ENCODE results near the gene TULP1.
"Not testable (repeated sequence)": the region's sequence is repeated elsewhere in the genome, so short reads cannot be mapped to it uniquely, and the experiment has no call there.

TULP1 gene

GRCh38 chr6:35539223-35539622, 26.5 kb upstream of the TULP1 start:
- H3K4me3 ChIP-seq (ENCODE audit: control insufficient read depth, low read depth, low read length): no peak overlapping the region
- TF ChIP-seq, protein P1, sequence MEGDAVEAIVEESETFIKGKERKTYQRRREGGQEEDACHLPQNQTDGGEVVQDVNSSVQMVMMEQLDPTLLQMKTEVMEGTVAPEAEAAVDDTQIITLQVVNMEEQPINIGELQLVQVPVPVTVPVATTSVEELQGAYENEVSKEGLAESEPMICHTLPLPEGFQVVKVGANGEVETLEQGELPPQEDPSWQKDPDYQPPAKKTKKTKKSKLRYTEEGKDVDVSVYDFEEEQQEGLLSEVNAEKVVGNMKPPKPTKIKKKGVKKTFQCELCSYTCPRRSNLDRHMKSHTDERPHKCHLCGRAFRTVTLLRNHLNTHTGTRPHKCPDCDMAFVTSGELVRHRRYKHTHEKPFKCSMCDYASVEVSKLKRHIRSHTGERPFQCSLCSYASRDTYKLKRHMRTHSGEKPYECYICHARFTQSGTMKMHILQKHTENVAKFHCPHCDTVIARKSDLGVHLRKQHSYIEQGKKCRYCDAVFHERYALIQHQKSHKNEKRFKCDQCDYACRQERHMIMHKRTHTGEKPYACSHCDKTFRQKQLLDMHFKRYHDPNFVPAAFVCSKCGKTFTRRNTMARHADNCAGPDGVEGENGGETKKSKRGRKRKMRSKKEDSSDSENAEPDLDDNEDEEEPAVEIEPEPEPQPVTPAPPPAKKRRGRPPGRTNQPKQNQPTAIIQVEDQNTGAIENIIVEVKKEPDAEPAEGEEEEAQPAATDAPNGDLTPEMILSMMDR (conservative IDR thresholded peaks at IDR 0.05; ENCODE audit: control insufficient read depth, insufficient read depth, low read depth, low read length): no peak
- no peak for DNase-seq (ENCODE audit: low read depth)

- not testable (repeated sequence) for DNase-seq (ENCODE audit: low read depth); H3K4me3 ChIP-seq (ENCODE audit: control insufficient read depth, low read depth, low read length)
Measured at GRCh38 chr6:35535847-35536246, 23.2 kb upstream of the TULP1 start.

DNA sequence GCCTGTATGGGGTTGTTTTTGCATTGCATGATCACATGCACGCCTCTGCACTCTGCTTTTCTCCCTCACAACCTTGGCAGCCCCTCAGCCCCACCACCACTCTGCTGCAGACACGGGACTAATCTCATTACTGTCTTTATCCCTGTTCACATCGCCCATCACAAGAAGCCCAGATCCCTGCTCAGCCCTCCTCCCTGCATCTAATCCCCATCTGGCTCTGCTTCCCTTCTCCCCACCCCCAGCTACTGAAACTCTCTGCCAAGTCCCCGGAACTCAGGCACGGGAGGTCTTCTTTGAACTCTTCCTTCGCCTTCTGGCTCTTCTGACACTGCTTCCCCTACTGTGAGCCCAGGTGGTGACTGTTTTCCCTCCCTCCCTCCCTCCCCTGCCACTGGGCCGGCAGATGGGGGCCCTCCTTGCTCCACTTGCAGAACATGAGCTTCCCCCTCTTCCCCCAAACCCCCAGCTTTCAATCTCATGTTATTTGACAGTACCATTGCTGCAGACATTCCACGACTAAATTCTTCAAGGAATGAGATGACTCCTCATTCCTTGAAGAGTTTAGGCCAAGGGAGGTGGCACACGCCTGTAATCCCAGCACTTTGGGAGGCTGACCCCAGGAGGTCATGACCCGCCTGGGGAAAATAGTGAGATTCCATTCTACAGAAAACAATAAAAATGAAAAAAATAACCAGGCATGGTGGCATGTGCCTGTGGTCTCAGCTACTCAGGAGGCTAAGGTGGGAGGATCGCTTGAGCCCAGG, 21.9 kb upstream of the TULP1 start:
- TF ChIP-seq, protein P1 (conservative IDR thresholded peaks at IDR 0.05; ENCODE audit: control insufficient read depth, insufficient read depth, low read depth, low read length): no peak
- DNase-seq (ENCODE audit: low read depth): no peak
- no peak overlapping the region for H3K4me3 ChIP-seq (ENCODE audit: control insufficient read depth, low read depth, low read length)

GRCh38 chr6:35533981-35534380, 21.3 kb upstream of the TULP1 start:
- no peak for DNase-seq (ENCODE audit: low read depth)
- TF ChIP-seq, protein P1 (conservative IDR thresholded peaks at IDR 0.05; ENCODE audit: control insufficient read depth, insufficient read depth, low read depth, low read length): no peak
- no peak overlapping the region for H3K4me3 ChIP-seq (ENCODE audit: control insufficient read depth, low read depth, low read length)

DNA sequence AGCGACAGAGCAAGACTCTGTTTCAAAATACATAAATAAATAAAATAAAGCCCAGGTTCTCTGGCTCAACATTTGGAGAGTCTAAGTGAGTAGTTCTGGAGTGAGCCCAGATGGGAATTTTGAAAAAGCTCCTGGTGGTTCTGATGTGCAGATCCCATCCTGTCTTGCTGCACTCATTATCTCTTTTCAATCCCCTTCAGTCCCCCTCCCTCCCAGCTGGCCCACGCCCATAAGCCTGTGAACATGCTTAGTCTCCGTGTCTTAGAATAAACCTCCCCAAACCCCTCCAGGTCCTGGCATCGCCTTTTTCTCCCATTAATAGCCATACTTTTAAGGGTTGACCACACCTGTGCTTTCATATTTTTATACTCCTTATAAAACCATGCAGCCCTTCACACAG, 19.4 kb upstream of the TULP1 start:
- TF ChIP-seq, protein P1 (conservative IDR thresholded peaks at IDR 0.05; ENCODE audit: control insufficient read depth, insufficient read depth, low read depth, low read length): no peak
- H3K4me3 ChIP-seq (ENCODE audit: control insufficient read depth, low read depth, low read length): no peak overlapping the region
- no peak for DNase-seq (ENCODE audit: low read depth)

GRCh38 chr6:35524380-35525020, 11.8 kb upstream of the TULP1 start:
- DNase-seq (ENCODE audit: low read depth): no peak
- H3K4me3 ChIP-seq (ENCODE audit: control insufficient read depth, low read depth, low read length): no peak overlapping the region
- TF ChIP-seq, protein P1 (conservative IDR thresholded peaks at IDR 0.05; ENCODE audit: control insufficient read depth, insufficient read depth, low read depth, low read length): no peak

Data from fibroblast of mammary gland (primary cell).